ENCODE measurements around the gene ENPEP. TPM values are rescaled to one million over a fixed set of nuclear protein-coding genes. Genes with fewer than 3 reads are reported as not detected.
A peak's percentile ranks its signal among the peaks of the same experiment; 100 is the strongest.

ENPEP gene
- total and polyA plus RNA-seq, 2 of the 13 experiments (the other 11 are each of a cell fraction or from before 2014, with no cell fraction given) = not detected

GRCh38 chr4:110610940-110611831, 135.2 kb downstream of the ENPEP start:
- Histone ChIP-seq H3K27me3 (ENCODE audit: control insufficient read depth in 1 of 2, insufficient read depth in 2 of 2, low read length in 2 of 2) (peaks cover 3 to 45% of the 10 kb centered on the region in 2 experiments; a peak in 4 of 5 replicates), H2AFZ (ENCODE audit: low read length) (no peak overlapping the region), H3K4me2 (ENCODE audit: low read depth, low read length) (no peak overlapping the region), H3K9me3 (ENCODE audit: low read length) (no peaks in the 10 kb centered on the region), H3K79me2 (ENCODE audit: insufficient read depth, low read length) (no peaks in the 10 kb centered on the region), H3K9ac (ENCODE audit: insufficient read depth, low read depth, low read length) (no peak overlapping the region), H3K36me3 (replicated peaks in 1 of 2; ENCODE audit: control insufficient read depth in 1 of 2, insufficient read depth in 2 of 2, low read length in 2 of 2) (no peaks in the 10 kb centered on the region), H3K27ac (ENCODE audit: extremely low read length, insufficient read depth, low read length) (no peak overlapping the region), H4K20me1 (ENCODE audit: insufficient read depth, low read length) (no peaks in the 10 kb centered on the region), H3K4me3 (replicated peaks in 1 of 3; ENCODE audit: insufficient read depth in 1 of 3, low read depth in 2 of 3, low read length in 3 of 3) (no peak overlapping the region), H3K4me1 (ENCODE audit: insufficient read depth, low read length) (0 out of 2 replicates have a peak, but pooled peaks cover 7% of the 10 kb centered on the region)
- BruUV-seq (replicated peaks) = no TSS peak
- ATAC-seq = peak; percentile 42
- in situ Hi-C loops (cut with HindIII; ENCODE audit: extremely low pct_ligation_motif_present, low pct_unique_long_range_greater_than_20kb) = no loop called here
- DNase-seq (ENCODE audit: low spot score) = no peak
- ChIA-PET CTCF (ENCODE audit: low intra/inter-chr PET ratio, low total read pairs) (no interaction called here), POLR2A (no interaction called here)
- WGBS (ENCODE audit: low lambda C conversion rate) = 55% methylated on average over 47 of the region's 54 CpGs
- no peak for FAIRE-seq
- intact Hi-C loops (cut with micrococcal nuclease; ENCODE audit: unreplicated experiment) = no loop called here
- TF ChIP-seq TARDBP (CRISPR knock-in tag; IDR thresholded peaks at IDR 0.05) (no peak), ZNF224 (CRISPR knock-in tag; IDR thresholded peaks at IDR 0.05) (no peak), ZFX (CRISPR knock-in tag; IDR thresholded peaks at IDR 0.05; ENCODE audit: low read depth) (no peak), ZMYM4 (CRISPR knock-in tag; IDR thresholded peaks at IDR 0.05) (no peak), EED (CRISPR knock-in tag; IDR thresholded peaks at IDR 0.05) (no peak), MAF1 (CRISPR knock-in tag; IDR thresholded peaks at IDR 0.05; ENCODE audit: borderline replicate concordance) (no peak), IRF2 (CRISPR knock-in tag; IDR thresholded peaks at IDR 0.05) (no peak), SMARCE1 (IDR thresholded peaks at IDR 0.05; ENCODE audit: borderline replicate concordance) (no peak), ZIK1 (CRISPR knock-in tag; IDR thresholded peaks at IDR 0.05; ENCODE audit: borderline replicate concordance, low read depth) (no peak), ZNF501 (CRISPR knock-in tag; IDR thresholded peaks at IDR 0.05) (no peak), ZZZ3 (CRISPR knock-in tag; IDR thresholded peaks at IDR 0.05; ENCODE audit: borderline replicate concordance) (no peak), SKIL (CRISPR knock-in tag; IDR thresholded peaks at IDR 0.05; ENCODE audit: borderline replicate concordance) (no peak), HOXA7 (CRISPR knock-in tag; IDR thresholded peaks at IDR 0.05) (no peak), ZBTB33 (CRISPR knock-in tag; IDR thresholded peaks at IDR 0.05) (no peak), ZHX1 (CRISPR knock-in tag; IDR thresholded peaks at IDR 0.05; ENCODE audit: low read depth) (no peak), REL (CRISPR knock-in tag; conservative IDR thresholded peaks at IDR 0.05) (no peak), RFX3 (CRISPR knock-in tag; IDR thresholded peaks at IDR 0.05) (no peak), ZNF33A (CRISPR knock-in tag; IDR thresholded peaks at IDR 0.05; ENCODE audit: borderline replicate concordance) (no peak)

All from HepG2 (cell line).